SU-DHL-6 (cell line): ENCODE data around the gene ITFG1.

ENCODE experiments used
- CTCF ChIP-seq: fragments of 200-600 bp; sonication (generic); IDR thresholded peaks from one replicate; pipeline ENCODE4 v1.5.1; 2017; ENCODE audit warnings: antibody characterized with exemption, mild to moderate bottlenecking, low read length, moderate library complexity; ENCODE audit not compliant: insufficient read depth, poor library complexity, severe bottlenecking
- EZH2phosphoT487 ChIP-seq: fragments of 200-600 bp; sonication (generic), shearing (Covaris generic); conservative IDR thresholded peaks from 2 replicates; pipeline ENCODE4 v1.6.1; 2018; ENCODE audit warnings: mild to moderate bottlenecking, antibody characterized with exemption, low read length, moderate library complexity, mixed read lengths

GRCh38 chr16:47139561-47140185 is 321.2 kb downstream of the ITFG1 start:
- no peak for TF ChIP-seq CTCF
- TF ChIP-seq EZH2phosphoT487, result no peak
